HG03135 (cell line): ENCODE results near the gene KRT83.
A peak's percentile ranks its signal among the peaks of the same experiment; 100 is the strongest.
"Not testable (repeated sequence)": the region's sequence is repeated elsewhere in the genome, so short reads cannot be mapped to it uniquely, and the experiment has no call there.

Experiments
- ATAC-seq: cut with Tn5 transposase; IDR thresholded peaks from one replicate; pipeline ENCODE4 v1.9.1; 2021; ENCODE audit warnings: mild to moderate bottlenecking, moderate library complexity; ENCODE audit not compliant: unreplicated experiment

Gene KRT83

DNA sequence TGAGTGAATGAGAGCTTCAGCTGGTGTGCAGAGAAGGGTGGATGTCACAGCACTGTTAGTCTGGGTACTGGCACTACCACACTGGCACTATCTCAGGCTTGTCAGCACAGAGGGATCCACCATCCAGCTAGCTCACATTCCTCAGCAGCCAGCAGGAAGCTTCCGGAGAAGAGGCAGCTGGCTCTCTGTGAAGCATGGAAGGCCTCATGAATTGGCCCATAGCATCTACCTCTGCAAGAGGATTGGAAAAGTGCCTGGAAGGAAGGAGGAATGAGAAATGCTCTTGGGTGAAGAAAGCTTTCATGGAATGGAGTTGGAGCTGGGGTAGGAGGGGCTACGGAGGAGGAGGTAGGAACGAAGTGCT lies 9.9 kb downstream of the KRT83 start:
- no peak for ATAC-seq

DNA sequence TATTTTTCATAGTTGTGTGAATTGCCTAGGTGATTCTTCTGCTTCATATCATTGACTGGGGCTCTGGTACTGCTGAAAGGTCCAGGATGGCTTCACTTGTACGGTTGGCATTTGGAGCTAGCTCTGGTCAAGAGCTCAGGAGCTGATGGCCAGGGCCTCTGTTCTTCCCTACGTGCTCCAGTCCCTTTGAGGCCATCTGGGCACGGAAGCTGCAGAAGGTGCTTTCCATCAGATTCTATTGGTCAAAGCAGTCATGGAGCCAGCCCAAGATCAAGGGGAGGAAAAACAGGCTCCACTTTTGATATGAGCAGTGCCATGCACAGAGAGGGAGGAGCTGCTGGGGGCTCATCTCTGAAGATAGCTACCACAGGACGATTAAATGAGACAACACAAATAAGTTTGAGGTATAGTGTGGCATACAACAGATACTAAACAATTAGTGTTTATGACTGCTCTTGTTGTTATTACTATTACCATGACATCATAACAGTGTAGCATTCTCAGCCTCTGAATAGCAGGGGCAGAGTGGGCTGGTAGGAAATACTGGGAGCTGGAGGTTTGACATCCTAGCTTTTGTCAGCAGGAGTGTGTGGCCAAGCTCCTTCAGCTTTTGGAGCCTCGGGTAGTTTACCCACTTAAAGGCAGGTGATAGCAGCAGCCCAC lies 10.4 kb downstream of the KRT83 start:
- no peak for ATAC-seq

- no peak for ATAC-seq
Observed at GRCh38 chr12:52308806-52309425, 12.3 kb downstream of the KRT83 start.

DNA sequence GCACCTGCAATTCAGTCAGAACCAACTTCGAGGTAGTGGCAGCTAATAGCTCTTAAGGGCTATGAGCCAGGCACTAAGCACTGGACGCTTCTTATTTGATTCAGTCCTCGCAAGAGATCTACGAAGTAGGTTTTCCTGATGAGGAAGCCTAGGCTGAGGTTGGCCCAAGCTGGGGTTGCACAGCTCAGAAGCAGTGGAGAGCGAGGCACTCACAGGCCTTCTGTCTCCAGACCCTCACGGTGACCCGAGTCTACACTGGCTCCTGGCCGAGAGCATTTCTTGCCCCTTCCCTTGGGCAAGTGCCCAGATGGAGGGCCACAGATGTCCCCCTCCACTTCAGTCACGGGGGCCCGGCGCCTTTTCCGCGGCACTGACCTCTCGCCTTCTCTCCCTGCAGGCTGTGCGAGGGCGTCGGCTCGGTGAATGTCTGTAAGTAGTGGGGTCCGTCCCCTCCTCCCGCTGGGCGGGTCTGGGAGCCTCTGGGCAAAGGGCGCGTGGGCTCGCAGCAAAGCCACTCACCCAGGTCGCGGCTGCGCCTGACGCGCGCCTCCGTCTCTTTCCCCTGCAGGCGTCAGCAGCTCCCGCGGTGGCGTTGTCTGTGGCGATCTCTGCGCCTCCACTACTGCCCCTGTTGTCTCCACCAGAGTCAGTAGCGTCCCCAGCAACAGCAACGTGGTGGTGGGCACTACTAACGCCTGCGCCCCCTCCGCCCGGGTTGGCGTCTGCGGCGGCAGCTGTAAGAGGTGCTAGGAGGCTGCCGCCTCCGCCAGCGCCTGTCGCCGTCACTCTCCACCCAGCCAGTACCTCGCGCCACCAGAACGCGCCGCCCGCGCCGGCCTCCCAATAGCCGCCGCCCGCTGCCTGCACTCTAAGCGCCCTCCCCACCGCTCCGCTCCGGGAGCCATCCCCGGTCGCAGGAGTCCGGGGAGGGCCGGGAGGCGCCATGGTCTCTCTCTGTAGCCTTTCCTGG lies 13.1 kb downstream of the KRT83 start:
- ATAC-seq, result no peak

GRCh38 chr12:52306731-52307130 lies 14.5 kb downstream of the KRT83 start:
- no peak for ATAC-seq

DNA sequence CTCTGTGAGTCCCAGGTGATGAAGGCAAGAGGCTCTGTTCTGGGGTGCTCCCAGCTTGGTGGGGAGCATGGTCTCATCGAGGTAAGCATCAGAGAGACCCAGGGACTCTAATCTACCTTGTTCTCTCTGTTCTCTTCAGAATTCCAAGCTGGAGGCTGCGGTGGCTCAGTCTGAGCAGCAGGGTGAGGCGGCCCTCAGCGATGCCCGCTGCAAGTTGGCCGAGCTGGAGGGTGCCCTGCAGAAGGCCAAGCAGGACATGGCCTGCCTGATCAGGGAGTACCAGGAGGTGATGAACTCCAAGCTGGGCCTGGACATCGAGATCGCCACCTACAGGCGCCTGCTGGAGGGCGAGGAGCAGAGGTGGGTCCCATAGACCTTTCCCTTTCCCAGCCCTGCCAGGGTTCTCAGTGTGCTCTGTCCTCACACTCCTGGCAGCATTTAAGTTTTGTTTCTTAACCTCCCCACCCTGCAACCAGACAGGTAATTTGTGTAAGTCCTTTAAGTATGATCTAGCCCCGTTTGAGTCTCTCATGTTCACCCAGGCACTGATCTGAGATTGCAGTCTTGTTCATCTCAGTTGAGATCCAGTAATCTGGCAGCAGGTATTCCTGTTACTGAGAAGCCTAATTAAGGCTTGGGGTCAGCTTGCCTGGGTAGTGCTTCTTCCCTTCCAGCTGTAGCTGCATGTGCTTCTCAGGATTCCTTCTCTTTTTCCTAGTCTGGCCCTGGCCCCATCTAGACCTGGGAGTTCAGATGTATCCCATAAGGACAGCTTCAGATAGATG lies 15.1 kb downstream of the KRT83 start:
- ATAC-seq, result no peak

GRCh38 chr12:52304941-52305411 lies 16.2 kb downstream of the KRT83 start:
- ATAC-seq, result peak; percentile 86

GRCh38 chr12:52302242-52302914 lies 18.8 kb downstream of the KRT83 start:
- not testable (repeated sequence) for ATAC-seq

GRCh38 chr12:52301721-52302120 lies 19.5 kb downstream of the KRT83 start:
- ATAC-seq, result not testable (repeated sequence)

GRCh38 chr12:52300796-52301691 lies 20.2 kb downstream of the KRT83 start:
- ATAC-seq, result no peak

- ATAC-seq, result no peak
Observed at GRCh38 chr12:52298677-52299190, 22.5 kb downstream of the KRT83 start.

GRCh38 chr12:52296572-52297215 lies 24.5 kb downstream of the KRT83 start:
- no peak for ATAC-seq

GRCh38 chr12:52295663-52296062 lies 25.5 kb downstream of the KRT83 start:
- no peak for ATAC-seq

DNA sequence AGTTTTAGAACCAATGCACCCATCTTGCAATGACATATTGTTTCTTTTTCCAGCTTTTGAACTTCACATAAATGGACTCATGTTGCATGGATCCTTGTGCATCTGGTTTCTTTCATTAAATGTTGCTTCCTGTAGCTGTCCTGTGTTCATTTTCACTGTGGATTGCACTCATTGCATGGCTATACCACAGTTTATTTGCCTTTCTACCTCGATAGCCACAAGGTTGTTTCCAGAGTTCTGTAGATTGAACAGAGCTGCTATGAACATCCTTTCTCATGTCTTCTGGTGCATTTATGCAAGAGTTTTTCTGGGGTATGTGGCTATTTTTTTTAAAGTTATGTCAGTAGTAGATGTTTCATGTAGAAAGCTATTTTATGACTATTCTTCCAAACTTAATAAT lies 26.4 kb downstream of the KRT83 start:
- ATAC-seq, result no peak

DNA sequence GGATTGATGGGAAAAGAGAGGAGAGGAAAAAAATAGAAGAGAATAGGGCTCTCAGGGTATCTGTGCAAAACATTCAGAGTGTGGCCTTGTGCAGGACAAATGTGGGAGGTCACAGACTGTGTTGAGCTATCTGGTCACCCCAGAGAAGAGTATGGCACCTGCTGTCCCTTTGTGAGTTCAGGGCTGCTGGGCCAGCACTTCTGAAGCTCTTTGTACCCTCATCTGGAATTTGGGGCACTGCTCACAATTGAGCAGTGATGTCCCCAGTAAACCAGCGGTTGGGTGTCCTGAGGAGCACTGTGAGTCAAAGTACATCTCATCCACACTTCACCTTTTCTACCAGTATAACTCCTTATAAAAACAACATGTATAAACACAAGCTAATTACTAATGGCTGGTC lies 27.3 kb downstream of the KRT83 start:
- ATAC-seq, result no peak

GRCh38 chr12:52291267-52291935 lies 29.8 kb downstream of the KRT83 start, which contains the start of gene KRT81:
Gene KRT81, minus strand, starts transcription at chr12:52291534. Its CDS starts 69 bp downstream, at chr12:52291465.
- ATAC-seq, result no peak

DNA sequence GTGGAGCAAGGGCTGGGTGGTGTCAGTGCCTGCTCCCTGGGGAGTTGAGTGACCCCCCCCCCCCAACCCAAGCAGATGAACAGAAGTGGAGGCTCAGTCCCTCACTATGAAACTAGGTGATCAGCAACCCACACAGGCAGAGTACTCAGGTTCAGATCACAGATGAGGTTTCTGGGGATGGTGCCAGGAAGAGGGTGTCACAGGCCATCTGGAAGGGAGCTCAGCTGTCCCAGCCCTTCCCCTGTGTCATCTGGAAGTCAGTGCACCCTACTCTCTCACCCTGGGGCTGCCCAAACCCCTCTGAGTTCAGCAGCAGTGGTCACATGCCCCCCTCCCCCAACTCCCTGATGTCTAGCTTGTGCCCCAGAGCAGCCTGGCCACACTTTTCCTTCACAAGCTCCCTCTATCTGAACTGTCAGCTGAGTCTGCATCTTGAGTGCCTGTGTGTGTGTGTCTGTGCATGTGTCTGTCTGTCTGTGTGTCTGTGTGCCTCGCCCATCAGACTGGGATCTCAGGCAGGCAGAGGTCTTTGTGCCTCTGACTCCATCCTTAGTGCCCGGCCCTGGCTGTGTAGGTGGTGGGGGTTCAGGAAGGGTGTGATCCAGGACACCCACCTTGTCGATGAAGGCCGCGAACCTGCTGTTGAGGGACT lies 30.6 kb downstream of the KRT83 start:
- not testable (repeated sequence) for ATAC-seq
